AG10803 (cell line): Measurements from ENCODE around the gene CCT8L2.
"Not testable (repeated sequence)": the region's sequence is repeated elsewhere in the genome, so short reads cannot be mapped to it uniquely, and the experiment has no call there.

Experiments
- DNase-seq: peaks from one replicate; pipeline ENCODE4 v3.0.0; 2010; ENCODE audit warnings: low read depth
- H3K4me3 ChIP-seq: 2 replicates; pipeline ENCODE4 v1.5.1; 2011; ENCODE audit warnings: mild to moderate bottlenecking, low read length, control low read depth
- TF ChIP-seq, protein P1 (sequence below): conservative IDR thresholded peaks from 2 replicates; pipeline ENCODE4 v1.5.1; 2011; ENCODE audit warnings: mild to moderate bottlenecking, low read length, control low read depth, inconsistent platforms

The CCT8L2 gene

DNA sequence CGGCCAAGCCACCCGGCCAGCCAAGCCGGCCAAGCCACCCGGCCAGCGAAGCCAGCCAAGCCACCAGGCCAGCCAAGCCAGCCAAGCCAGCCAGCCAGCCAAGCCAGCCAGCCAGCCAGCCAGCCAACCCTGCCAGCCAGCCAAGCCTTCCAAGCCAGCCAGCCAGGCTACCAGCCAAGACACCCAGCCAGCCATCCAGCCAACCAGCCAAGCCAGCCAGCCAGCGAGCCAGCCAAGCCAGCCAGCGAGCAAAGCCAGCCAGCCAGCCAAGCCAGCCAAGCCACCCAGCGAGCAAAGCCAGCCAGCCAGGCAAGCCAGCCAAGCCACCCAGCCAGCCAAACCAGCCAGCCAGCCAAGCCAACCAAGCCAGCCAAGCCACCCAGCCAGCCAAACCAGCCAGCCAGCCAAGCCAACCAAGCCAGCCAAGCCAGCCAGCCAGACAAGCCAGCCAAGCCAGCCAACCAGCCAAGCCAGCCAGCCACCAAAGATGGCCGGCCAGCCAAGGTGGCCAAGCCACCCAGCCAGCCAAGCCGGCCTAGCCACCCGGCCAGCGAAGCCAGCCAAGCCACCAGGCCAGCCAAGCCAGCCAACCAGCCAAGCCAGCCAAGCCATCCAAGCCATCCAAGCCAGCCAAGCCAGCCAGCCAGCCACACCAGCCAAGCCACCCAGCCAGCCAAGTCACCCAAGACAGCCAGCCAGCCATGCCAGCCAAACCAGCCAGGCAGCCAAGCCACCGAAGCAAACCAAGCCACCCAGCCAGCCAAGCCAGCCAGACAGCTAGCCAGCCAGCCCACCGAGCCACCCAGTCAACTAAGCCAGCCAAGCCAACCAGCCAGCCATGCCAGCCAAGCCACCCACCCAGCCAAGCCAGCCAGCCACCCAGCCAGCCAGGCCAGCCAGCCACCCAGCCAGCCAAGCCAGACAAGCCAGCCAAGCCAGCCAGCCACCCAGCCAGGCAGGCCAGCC lies 28.8 kb downstream of the CCT8L2 start:
- no peak for DNase-seq
- TF ChIP-seq, protein P1, sequence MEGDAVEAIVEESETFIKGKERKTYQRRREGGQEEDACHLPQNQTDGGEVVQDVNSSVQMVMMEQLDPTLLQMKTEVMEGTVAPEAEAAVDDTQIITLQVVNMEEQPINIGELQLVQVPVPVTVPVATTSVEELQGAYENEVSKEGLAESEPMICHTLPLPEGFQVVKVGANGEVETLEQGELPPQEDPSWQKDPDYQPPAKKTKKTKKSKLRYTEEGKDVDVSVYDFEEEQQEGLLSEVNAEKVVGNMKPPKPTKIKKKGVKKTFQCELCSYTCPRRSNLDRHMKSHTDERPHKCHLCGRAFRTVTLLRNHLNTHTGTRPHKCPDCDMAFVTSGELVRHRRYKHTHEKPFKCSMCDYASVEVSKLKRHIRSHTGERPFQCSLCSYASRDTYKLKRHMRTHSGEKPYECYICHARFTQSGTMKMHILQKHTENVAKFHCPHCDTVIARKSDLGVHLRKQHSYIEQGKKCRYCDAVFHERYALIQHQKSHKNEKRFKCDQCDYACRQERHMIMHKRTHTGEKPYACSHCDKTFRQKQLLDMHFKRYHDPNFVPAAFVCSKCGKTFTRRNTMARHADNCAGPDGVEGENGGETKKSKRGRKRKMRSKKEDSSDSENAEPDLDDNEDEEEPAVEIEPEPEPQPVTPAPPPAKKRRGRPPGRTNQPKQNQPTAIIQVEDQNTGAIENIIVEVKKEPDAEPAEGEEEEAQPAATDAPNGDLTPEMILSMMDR = no peak

DNA sequence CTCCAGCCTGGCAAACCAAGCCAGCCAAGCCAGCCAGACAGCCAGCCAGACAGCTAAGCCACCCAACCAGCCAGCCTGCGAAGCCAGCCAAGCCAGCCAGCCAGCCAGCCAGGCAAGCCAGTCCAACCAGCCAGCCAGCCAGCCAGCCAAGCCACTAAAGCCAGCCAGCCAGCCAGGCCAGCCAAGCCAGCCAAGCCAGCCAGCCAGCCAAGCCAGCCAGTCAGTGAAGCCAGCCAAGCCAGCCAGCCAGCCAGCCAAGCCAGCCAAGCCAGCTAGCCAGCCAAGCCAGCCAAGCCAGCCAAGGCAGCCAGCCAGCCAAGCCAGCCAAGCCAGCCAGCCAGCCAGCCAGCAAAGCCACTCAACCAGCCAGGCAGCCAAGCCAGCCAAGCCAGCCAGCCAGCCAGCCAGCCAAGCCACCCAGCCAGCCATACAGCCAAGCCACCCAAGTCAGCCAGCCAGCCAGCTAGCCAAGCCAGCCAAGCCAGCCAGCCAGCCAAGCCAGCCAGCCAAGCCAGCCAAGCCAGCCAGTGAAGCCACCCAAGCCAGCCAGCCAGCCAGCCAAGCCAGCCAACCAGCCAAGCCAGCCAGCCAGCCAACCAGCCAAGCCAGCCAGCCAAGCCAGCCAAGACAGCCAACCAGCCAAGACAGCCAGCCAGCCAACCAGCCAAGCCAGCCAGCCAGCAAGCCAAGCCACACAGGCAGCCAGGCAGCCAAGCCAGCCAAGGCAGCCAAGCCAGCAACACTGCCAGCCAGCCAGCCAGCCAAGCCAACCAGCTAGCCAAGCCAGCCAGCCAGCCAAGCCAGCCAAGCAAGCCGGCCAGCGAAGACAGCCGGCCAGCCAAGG lies 29.7 kb downstream of the CCT8L2 start:
- TF ChIP-seq, protein P1 = no peak
- no peak for DNase-seq
- H3K4me3 ChIP-seq = no peak overlapping the region

More for the DNA sequence above, 28.8 kb downstream of the CCT8L2 start:
- no peak overlapping the region for H3K4me3 ChIP-seq

DNA sequence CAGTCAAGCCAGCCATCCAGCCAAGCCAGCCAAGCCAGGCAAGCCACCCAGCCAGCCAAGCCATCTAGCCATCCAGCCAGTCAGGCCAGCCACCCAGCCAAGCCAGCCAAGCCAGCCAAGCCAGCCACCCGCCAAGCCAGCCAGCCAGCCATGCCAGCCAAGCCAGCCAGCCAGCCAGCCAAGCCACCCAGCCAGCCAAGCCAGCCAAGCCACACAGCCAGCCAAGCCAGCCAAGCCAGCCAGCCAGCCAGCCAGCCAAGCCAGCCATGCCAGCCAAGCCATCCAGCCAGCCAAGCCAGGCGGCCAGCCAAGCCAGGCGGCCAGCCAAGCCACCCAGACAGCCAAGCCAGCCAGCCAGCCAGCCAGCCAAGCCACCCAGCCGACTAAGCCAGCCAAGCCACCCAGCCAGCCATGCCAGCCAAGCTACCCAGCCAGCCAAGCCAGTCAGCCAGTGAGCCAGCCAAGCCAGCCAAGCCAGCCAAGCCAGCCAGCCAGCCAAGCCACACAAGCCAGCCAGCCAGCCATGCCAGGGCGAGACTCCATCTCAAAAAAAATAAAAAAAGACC lies 31.4 kb downstream of the CCT8L2 start:
- DNase-seq = not testable (repeated sequence)

DNA sequence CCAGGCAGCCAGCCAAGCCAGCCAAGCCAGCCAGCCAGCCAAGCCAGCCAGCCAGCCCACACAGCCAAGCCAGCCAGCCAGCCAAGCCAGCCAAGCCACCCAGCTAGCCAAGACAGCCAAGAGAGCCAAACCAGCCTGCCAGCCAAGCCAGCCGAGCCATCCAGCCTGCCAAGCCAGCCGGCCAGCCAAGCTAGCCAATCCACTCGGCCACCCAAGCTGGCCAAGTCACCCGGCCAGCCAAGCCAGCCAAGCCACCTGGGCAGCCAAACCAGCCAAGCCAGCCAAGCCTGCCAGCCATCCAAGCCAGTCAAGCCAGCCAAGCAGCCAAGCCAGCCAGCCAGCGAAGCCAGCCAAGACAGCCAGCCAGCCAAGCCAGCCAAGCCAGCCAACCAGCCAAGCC lies 32.0 kb downstream of the CCT8L2 start:
- DNase-seq, H3K4me3 ChIP-seq: not testable (repeated sequence)

More for the DNA sequence above, 31.4 kb downstream of the CCT8L2 start:
- not testable (repeated sequence) for H3K4me3 ChIP-seq

DNA sequence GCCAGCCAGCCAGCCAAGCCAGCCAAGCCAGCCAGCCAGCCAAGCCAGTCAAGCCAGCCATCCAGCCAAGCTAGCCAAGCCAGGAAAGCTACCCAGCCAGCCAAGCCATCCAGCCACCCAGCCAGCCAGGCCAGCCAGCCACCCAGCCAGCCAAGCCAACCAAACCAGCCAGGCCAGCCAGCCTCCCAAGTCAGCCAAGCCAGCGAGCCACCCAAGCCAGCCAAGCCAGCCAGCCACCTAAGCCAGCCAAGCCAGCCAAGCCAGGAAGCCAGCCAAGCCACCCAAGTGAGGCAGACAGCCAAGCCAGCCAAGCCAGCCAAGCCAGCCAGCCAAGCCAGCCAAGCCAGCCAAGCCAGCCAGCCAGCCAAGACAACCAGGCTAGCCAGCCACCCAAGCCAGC lies 32.6 kb downstream of the CCT8L2 start:
- DNase-seq, H3K4me3 ChIP-seq: not testable (repeated sequence)

DNA sequence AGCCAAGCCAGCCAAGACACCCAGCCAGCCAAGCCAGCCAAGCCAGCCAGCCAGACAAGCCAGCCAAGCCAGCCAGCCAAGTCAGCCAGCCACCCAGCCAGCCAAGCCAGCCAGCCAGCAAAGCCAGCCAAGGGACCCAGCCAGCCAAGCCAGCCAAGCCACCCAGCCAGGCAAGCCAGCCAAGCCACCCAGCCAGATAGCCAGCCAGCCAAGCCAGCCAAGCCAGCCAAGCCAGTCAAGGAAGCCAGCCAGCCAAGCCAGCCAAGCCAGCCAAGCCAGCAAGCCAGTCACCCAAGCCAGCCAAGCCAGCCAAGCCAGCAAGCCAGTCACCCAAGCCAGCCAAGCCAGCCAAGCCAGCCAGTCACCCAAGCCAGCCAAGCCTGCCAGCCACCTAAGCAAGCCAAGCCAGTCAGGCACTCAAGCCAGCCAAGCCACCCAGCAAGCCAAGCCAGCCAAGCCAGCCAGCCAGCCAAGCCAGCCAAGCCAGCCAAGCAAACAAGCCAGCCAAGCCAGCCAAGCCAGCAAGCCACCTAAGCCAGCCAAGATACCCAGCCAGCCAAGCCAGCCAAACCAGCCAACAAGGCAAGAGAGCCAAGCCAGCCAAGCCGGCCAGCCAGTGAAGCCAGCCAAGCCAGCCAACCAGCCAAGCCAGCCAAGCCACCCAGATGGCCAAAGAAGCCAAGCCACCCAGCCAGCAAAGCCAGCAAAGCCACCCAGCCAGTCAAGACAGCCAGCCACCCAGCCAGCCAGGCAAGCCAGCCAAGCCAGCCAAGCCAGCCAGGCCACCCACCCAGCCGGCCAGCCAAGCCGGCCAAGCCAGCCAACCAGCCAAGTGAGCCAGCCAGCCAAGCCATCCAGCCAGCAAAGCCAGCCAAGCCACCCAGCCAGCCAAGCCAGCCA lies 33.3 kb downstream of the CCT8L2 start:
- DNase-seq = no peak
- H3K4me3 ChIP-seq = no peak overlapping the region
- TF ChIP-seq, protein P1 = no peak

DNA sequence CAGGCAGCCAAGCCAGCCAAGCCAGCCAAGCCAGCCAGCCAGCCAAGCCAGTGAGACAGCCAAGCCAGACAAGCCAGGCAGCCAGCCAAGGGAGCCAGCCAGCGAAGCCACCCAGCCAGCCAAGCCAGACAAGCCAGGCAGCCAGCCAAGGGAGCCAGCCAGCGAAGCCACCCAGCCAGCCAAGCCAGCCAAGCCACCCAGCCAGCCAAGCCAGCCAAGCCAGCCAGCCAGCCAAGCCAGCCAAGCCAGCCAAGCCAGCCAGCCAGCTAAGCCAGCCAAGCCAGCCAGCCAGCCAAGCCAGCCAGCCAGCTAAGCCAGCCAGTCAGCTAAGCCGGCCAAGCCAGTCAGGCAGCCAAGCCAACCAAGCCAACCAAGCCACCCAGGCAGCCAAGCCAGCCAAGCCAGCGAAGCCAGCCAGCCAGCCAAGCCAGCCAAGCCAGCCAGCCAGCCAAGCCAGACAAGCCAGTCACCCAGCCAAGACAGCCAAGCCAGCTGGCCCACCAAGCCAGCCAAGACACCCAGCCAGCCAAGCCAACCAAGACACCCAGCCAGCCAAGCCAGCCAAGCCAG lies 34.1 kb downstream of the CCT8L2 start:
- not testable (repeated sequence) for H3K4me3 ChIP-seq, DNase-seq

DNA sequence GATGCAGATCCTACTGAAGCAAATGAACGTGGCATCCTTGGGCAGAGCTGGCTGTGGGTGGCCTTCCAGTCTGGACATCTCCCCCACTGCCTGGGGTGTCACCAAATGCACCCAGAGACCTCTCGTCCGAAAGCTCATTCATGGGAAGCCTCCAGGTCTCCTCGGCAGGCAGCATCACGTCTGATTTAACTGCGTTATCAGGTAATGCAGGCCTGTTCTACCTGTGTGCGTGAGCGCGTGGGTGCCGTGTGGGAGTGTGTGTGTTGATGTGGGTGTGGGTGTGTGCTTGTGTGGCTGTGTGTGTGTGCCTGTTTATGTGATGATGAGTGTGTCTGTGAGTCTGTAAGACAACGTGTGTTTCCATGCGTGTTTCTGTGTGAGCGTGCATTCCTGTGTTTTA lies 35.1 kb downstream of the CCT8L2 start:
- not testable (repeated sequence) for H3K4me3 ChIP-seq, DNase-seq

DNA sequence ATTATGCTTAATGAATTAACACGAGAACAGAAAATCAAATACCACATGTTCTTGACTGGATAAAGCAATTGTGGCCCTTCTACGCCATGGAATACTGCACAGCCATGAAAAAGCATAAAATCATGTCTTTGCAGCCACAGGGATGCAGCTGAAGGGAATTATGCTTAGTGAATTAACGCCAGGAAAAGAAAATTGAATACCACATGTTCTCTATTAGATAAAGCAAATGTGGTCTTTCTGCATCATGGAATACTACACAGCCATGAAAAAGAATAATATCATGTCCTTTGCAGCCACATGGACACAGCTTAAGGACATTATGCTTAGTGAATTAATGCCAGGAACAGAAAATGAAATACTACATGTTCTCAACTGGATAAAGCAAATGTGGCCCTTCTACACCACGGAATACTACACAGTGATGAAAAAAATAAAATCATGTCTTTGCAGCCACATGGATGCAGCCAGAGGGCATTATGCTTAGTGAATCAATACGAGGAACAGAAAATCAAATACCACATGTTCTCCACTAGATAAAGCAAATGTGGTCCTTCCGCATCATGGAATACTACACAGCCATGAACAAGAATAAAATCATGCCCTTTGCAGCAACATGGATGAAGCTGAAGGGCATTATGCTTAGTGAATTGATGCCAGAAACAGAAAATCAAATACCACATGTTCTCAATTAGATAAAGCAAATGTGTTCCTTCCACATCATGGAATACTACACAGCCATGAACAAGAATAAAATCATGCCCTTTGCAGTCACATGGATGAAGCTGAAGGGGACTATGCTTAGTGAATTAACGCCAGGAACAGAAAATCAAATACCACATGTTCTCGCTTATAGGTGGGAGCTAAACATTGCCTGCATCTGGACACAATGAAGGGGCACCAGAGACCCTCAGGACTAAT lies 37.3 kb downstream of the CCT8L2 start:
- DNase-seq, H3K4me3 ChIP-seq: not testable (repeated sequence)

DNA sequence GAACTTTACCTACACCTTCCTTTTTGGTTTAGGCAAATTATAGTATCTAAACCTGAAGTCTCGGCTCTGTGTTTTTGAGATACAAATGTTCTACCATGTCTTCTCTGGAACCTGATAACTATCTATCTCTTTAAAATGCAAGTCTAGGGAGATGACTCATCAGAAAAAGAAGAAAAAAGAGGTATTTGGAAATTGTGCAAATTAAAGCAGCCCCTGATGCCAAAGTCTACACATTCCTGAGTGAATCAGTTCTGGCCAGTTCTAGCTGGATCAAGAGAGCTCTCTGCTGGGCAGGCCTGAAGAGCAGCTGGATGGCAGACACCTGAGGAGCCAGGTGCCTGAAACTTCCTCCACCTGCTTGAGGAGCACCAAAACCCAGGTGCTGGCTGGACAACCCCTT lies 49.3 kb downstream of the CCT8L2 start:
- H3K4me3 ChIP-seq, DNase-seq: not testable (repeated sequence)
